H1 (cell line): Measurements from ENCODE around the gene NRP2. TPM values are rescaled to one million over a fixed set of nuclear protein-coding genes. Genes with fewer than 3 reads are reported as not detected.

Source experiments
- KDM5A ChIP-seq: fragments of 200-600 bp; IDR thresholded peaks from 2 replicates; pipeline ENCODE4 v1.7.1; 2012; ENCODE audit warnings: mild to moderate bottlenecking, low read length, inconsistent platforms, mixed read lengths
- RXRA ChIP-seq: IDR thresholded peaks from 2 replicates; pipeline ENCODE4 v1.6.1; 2011; ENCODE audit warnings: low read depth, mild to moderate bottlenecking, low read length, moderate library complexity; ENCODE audit not compliant: insufficient read depth
- TCF12 ChIP-seq: IDR thresholded peaks from 2 replicates; pipeline ENCODE4 v1.6.1; 2011; ENCODE audit warnings: low read depth, mild to moderate bottlenecking, low read length
- polyA plus RNA-seq, 7 experiments: library from polyadenylated mRNA; depleted of rRNA in 3 of 7; stranded (reverse) in 5 of 7; unstranded in 2 of 7; fragments of >200 nt in 5 of 7; fragments of 200-250 nt in 2 of 7; gene quantifications; 1 replicate in 5 of 7; 2 replicates in 1 of 7; 4 replicates in 1 of 7; pipeline versions ENCODE4 v1.2.1 to v1.2.3, GENCODE V29; 2011 to 2013; ENCODE audit warnings: missing spikeins in 2 of 7, mixed read lengths in 2 of 7
- total RNA-seq: library from RNA; stranded (reverse); fragmentation: NEBNext Ultra II Directional; extraction: Animal tissue kit (Norgen Biotek cat#: 25700); gene quantifications from 2 replicates; pipeline ENCODE4 v1.2.1, GENCODE V29; 2021

The NRP2 gene
- total and polyA plus RNA-seq, 2 of the 8 experiments (the other 6 are each of a cell fraction or from before 2014, with no cell fraction given), result 32.0 to 37.8 TPM

DNA sequence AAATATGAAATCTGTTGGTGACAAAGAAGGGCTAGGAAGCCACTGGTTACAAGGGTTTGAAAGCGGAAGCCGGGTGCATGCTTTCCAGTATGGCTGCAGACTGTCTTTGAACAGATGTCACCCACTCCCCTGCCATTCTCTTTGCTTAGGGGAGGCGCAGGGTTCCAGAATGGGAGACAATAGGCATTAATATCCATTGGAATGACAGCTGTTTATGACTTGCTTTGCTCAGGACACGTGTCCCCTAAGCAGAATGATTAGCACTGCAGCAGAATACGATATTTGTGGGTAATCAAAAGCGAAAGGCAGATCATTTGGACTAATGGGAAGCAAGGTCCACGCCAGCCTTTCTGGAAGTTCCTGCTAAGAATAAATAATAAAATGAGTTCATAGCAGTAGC lies 25.8 kb upstream of the NRP2 start (continued):
- TF ChIP-seq RXRA (no peak), TCF12 (no peak), KDM5A (no peak)
